ENCODE measurements around the gene MPPE1. TPM values are rescaled to one million over a fixed set of nuclear protein-coding genes. Genes with fewer than 3 reads are reported as not detected.

Gene MPPE1
- polyA plus RNA-seq, 1 donor from 2014 or later = 53.4 TPM

DNA sequence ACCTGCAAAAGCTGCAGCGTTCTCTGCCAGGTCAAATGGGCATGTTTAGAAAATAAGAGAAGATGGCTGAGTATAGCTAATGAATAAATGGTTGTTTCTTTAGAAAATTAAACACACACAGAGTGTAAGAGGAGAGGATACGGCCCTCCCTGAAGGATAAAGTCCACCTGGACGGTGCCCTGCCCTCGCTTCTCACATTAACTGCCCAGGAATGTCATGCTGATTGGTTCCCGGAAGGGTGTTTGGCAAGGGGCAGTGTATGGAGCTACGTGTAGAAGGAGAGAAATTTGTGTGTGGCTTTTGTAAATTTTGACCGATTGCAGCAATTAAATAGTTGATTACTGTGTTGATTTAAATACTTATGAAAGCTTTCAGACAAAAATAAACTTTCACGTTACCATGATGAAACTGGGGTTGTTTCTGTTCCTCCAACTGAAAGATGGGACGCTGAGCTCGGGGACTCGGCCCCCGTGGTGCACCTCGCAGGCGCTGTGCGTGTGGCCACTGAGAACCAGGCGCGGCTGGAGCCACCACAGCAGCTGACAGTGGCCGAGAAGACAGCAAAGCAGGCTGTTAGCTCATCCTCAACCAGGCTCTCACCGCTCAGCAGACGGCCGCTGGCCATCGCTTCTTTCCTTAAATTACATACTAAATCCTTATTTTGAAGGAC, 22.7 kb downstream of the MPPE1 start:
- Histone ChIP-seq H3K9me3 (ENCODE audit: low read length) (no peaks in the 10 kb centered on the region), H3K27ac (ENCODE audit: low read length) (no peak overlapping the region), H3K4me2 (ENCODE audit: low read length) (no peak overlapping the region), H3K36me3 (ENCODE audit: insufficient read depth, low read length) (peaks cover 12% of the 10 kb centered on the region), H2AFZ (ENCODE audit: low read depth, low read length) (no peak overlapping the region), H3K9me2 (ENCODE audit: insufficient read depth, low read length) (no peaks in the 10 kb centered on the region), H4K20me1 (ENCODE audit: insufficient read depth) (no peaks in the 10 kb centered on the region), H3K4me3 (ENCODE audit: low read length) (no peak overlapping the region), H3F3A (ENCODE audit: insufficient read depth, low read length, poor library complexity, severe bottlenecking) (no peaks in the 10 kb centered on the region), H3K27me3 (ENCODE audit: insufficient read depth, low read depth, low read length) (no peaks in the 10 kb centered on the region), H3K79me2 (replicated peaks; ENCODE audit: insufficient read depth, low read length) (no peaks in the 10 kb centered on the region), H3K9ac (ENCODE audit: low read length) (no peak overlapping the region)
- TF ChIP-seq, protein P1, sequence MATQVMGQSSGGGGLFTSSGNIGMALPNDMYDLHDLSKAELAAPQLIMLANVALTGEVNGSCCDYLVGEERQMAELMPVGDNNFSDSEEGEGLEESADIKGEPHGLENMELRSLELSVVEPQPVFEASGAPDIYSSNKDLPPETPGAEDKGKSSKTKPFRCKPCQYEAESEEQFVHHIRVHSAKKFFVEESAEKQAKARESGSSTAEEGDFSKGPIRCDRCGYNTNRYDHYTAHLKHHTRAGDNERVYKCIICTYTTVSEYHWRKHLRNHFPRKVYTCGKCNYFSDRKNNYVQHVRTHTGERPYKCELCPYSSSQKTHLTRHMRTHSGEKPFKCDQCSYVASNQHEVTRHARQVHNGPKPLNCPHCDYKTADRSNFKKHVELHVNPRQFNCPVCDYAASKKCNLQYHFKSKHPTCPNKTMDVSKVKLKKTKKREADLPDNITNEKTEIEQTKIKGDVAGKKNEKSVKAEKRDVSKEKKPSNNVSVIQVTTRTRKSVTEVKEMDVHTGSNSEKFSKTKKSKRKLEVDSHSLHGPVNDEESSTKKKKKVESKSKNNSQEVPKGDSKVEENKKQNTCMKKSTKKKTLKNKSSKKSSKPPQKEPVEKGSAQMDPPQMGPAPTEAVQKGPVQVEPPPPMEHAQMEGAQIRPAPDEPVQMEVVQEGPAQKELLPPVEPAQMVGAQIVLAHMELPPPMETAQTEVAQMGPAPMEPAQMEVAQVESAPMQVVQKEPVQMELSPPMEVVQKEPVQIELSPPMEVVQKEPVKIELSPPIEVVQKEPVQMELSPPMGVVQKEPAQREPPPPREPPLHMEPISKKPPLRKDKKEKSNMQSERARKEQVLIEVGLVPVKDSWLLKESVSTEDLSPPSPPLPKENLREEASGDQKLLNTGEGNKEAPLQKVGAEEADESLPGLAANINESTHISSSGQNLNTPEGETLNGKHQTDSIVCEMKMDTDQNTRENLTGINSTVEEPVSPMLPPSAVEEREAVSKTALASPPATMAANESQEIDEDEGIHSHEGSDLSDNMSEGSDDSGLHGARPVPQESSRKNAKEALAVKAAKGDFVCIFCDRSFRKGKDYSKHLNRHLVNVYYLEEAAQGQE (IDR thresholded peaks at IDR 0.05; ENCODE audit: borderline replicate concordance) = no peak
- TF ChIP-seq, protein P2, sequence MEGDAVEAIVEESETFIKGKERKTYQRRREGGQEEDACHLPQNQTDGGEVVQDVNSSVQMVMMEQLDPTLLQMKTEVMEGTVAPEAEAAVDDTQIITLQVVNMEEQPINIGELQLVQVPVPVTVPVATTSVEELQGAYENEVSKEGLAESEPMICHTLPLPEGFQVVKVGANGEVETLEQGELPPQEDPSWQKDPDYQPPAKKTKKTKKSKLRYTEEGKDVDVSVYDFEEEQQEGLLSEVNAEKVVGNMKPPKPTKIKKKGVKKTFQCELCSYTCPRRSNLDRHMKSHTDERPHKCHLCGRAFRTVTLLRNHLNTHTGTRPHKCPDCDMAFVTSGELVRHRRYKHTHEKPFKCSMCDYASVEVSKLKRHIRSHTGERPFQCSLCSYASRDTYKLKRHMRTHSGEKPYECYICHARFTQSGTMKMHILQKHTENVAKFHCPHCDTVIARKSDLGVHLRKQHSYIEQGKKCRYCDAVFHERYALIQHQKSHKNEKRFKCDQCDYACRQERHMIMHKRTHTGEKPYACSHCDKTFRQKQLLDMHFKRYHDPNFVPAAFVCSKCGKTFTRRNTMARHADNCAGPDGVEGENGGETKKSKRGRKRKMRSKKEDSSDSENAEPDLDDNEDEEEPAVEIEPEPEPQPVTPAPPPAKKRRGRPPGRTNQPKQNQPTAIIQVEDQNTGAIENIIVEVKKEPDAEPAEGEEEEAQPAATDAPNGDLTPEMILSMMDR (IDR thresholded peaks at IDR 0.05; ENCODE audit: poor library complexity, severe bottlenecking) = no peak
- TF ChIP-seq EP300 (conservative IDR thresholded peaks at IDR 0.05; ENCODE audit: poor library complexity, severe bottlenecking) (no peak), EZH2 (IDR thresholded peaks at IDR 0.05; ENCODE audit: borderline replicate concordance, insufficient read depth, low read length, poor library complexity, severe bottlenecking) (no peak), MXI1 (conservative IDR thresholded peaks at IDR 0.05; ENCODE audit: poor library complexity, severe bottlenecking) (no peak), SMC3 (conservative IDR thresholded peaks at IDR 0.05; ENCODE audit: poor library complexity) (no peak), RAD21 (conservative IDR thresholded peaks at IDR 0.05) (no peak), TAF1 (IDR thresholded peaks at IDR 0.05; ENCODE audit: low read depth) (no peak), POLR2AphosphoS5 (IDR thresholded peaks at IDR 0.05) (no peak)

DNA sequence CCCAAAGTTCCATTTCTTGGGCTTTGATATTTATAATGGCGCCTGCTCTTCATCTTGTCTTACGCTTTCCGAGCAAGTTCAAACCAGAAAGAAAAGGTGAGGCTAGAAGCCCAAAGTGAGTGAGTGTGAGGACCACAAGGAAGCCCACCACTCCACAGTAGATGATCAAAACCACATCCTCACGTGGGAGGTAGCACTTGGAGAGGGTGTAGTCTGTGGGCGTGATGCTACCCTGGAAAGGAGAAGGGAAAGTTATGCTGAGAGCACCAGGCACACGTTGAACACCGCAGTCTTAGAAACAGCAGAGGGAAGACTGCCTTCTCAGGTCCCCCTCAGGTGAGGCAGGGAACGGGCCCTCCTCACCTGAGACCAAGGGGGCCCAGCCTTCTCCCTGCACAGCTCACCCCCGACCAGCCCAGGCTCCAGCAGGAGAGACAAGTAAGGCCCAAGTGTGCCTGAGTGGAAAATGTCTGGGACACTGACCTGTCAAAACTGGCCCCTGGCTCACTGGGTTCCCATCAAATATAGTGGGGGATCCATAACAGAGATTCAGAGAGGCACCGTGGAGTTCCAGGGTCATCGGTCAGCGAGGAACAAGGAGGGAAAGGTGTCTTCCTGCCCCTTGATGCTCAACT, 23.6 kb downstream of the MPPE1 start:
- H3K4me2 ChIP-seq (ENCODE audit: low read length) = no peak overlapping the region
- no peaks in the 10 kb centered on the region for H3K9me3 ChIP-seq (ENCODE audit: low read length)
- no peak overlapping the region for H3K27ac ChIP-seq (ENCODE audit: low read length)
- no peaks in the 10 kb centered on the region for H3F3A ChIP-seq (ENCODE audit: insufficient read depth, low read length, poor library complexity, severe bottlenecking)
- H3K9ac ChIP-seq (ENCODE audit: low read length) = no peak overlapping the region
- H4K20me1 ChIP-seq (ENCODE audit: insufficient read depth) = no peaks in the 10 kb centered on the region
- no peak overlapping the region for H3K4me3 ChIP-seq (ENCODE audit: low read length)
- H3K27me3 ChIP-seq (ENCODE audit: insufficient read depth, low read depth, low read length) = no peaks in the 10 kb centered on the region
- TF ChIP-seq TAF1 (IDR thresholded peaks at IDR 0.05; ENCODE audit: low read depth) = no peak
- no peak for TF ChIP-seq SMC3 (conservative IDR thresholded peaks at IDR 0.05; ENCODE audit: poor library complexity)
- no peak for TF ChIP-seq EZH2 (IDR thresholded peaks at IDR 0.05; ENCODE audit: borderline replicate concordance, insufficient read depth, low read length, poor library complexity, severe bottlenecking)
- no peak for TF ChIP-seq EP300 (conservative IDR thresholded peaks at IDR 0.05; ENCODE audit: poor library complexity, severe bottlenecking)
- H3K79me2 ChIP-seq (replicated peaks; ENCODE audit: insufficient read depth, low read length) = no peaks in the 10 kb centered on the region
- H3K36me3 ChIP-seq (ENCODE audit: insufficient read depth, low read length) = peaks cover 12% of the 10 kb centered on the region
- no peak overlapping the region for H2AFZ ChIP-seq (ENCODE audit: low read depth, low read length)
- H3K9me2 ChIP-seq (ENCODE audit: insufficient read depth, low read length) = no peaks in the 10 kb centered on the region
